GM10847 (cell line): ENCODE measurements around the gene GRB2.

Experiments
- POLR2A ChIP-seq: IDR thresholded peaks from 2 replicates; pipeline ENCODE4 v1.6.1; 2011; ENCODE audit not compliant: insufficient read length; ENCODE audit errors: extremely low read depth

GRB2 gene

GRCh38 chr17:75318615-75319222 is 86.8 kb downstream of the GRB2 start:
- no peak for TF ChIP-seq POLR2A

DNA sequence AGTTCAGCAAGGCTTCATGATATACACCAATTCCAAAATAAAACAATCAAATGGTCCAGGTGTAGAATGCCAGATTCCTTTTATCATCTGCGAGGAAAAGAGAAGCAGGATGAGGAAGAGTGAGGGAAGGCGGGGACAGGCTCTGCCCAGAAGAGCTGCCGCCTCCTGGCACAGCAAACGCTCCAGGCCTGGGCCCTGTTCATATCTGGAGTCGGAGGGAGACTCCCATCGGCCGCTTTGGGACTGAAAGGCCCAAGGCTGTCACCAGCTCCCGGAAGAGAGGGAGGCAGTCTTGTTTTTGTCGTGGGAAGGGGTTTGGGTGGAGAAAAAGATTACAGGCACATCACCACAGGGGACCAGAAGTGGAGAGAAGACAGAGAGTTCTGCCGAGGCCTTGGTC is 87.3 kb downstream of the GRB2 start:
- no peak for TF ChIP-seq POLR2A

DNA sequence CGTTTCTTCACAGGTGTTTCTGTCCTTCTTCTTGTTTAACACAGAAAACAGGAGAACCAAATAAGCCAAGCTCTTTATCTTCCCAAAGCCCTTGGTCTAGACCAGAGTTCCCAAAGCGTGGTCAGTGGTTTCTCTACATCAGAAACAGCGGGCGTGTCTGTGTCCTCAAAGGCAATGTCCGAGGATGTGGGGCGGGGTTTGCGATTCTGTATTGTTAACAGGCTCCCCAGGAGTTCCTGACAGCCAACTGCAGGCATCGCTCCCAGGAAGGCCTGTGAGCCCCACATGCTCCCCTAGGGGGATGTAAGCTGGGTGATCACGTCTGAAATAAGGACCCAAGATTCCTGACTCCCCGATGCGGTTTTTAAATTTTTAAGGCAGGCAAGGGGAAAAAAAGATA is 87.8 kb downstream of the GRB2 start:
- TF ChIP-seq POLR2A, result no peak

DNA sequence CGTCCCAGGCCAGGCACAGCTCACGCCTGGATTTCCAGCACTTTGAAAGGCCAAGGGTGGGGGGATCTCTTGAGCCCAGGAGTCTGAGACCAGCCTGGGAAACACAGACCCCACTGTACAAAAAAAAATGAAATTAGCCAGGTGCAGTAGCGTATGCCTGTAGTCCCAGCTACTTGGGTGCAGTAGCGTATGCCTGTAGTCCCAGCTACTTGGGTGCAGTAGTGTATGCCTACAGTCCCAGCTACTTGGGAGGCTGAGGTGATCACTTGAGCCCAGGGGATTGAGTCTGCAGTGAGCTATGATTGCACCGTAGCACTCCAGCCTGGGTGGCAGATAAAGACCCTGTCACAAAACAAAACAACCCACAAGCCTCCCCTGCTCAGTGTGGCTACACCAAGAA is 89.2 kb downstream of the GRB2 start:
- no peak for TF ChIP-seq POLR2A

DNA sequence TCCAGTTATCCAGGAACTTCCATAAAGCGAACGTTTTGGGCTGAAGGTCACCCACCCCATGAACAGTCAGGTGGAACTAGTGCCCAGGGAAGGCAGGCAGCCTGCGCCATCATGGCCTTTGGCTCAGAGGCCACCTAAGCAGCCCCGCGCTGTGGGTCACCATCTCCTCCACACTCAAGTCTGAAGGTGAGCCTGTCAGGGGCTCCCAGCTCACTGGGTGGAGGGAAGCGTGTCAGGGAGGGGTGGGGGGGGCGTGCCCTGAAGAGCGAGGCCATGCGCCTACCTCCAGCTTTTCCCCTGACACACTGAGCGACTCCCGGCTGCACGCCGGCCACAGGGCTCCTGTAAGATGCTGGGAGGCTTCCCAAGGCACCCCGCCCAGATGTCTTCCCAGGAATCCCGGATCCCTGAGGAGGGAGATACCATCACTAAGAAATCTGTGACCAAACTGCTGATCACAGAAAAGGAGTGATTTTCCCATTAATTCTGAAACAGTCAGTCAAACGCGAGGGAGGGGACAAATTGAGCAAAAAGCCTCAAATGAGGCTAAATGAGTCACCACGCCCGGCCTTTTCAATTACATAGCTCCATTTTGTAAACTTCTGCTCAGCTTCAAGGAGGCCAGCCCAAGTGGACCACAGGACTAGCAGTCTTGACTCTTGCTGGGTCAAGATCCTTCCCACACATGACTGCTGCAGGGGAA is 89.8 kb downstream of the GRB2 start:
- no peak for TF ChIP-seq POLR2A

- TF ChIP-seq POLR2A, result no peak
Observed at GRCh38 chr17:75313941-75314551, 91.4 kb downstream of the GRB2 start.

DNA sequence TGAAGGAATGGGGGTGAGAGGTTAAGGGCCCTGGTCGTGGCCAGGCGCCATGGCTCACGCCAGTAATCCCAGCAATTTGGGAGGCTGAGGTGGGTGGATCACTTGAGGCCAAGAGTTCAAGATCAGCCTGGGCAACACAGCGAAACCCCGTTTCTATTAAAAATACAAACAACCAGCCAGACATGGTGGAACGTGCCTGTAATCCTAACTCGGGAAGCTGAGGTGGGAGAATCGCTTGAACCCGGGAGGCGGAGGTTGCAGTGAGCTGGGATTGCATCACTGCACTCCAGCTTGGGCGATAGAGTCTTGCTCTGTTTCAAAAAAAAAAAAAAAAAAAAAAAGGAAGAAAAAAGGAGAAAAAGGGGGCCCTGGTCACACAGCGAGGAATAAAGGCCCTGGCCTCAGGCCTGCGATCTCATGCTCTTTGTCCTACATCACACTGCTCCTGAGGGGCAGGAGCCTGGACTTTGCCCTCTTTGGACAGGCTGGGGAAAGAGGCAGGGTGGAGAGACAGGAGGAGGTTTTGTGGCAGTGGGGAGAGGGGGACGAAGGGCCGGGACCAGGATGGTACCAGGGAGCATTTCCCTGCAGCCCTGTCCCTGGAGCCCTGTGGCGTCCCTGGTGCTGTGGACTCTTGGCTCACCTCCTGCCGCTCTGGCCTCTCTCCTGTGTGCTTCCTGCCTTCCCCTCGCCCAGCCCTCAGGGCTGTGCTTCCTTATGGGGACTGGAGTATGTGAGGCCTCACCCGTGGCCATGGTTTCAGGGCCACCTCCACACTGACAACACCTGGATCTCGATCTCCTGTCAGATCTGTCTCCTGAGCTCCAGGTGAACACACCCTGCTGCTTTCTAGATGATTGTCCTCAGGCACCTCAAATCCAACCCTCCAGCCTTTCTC is 96.5 kb downstream of the GRB2 start:
- TF ChIP-seq POLR2A, result no peak

GRCh38 chr17:75307957-75308731 is 97.3 kb downstream of the GRB2 start:
- no peak for TF ChIP-seq POLR2A

- TF ChIP-seq POLR2A, result no peak
Observed at GRCh38 chr17:75301502-75302206, 103.8 kb downstream of the GRB2 start.

DNA sequence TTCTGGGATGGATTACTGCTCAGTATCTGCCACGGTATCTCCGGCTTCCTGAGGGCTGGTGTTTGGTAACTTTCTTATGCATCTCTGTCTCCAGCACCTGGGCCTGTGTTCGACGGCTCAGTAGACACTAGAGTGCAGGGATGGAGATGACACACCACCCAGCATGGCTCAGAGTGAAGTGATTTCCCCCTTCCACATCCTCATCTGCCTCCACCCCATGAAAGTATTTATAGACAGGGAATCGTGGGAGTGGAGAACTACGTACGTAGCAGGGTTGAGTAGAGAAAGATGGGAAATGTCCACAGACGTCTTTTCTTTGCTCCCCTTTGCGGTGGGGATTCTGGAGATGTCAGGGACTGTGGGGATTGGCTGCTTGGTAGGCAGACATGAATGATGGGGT is 104.4 kb downstream of the GRB2 start:
- no peak for TF ChIP-seq POLR2A

DNA sequence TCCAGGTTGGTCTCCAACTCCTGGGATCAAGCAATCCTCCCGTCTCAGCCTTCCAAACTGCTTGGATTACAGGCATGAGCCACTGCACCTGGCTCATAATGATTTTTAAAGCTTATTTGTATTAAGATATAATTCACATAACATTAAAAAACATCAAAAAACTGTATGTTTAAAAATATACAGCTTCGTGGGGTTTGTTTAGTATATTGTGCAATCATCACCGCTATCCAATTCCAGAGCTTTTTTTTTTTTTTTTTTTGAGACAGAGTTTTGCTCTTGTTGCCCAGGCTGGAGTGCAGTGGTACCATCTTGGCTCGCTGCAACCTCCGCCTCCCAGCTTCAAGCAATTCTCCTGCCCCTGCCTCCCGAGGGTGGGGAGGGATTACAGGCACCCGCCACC is 105.2 kb downstream of the GRB2 start:
- TF ChIP-seq POLR2A, result no peak

GRCh38 chr17:75295201-75296158 is 110.0 kb downstream of the GRB2 start:
- peak; percentile 23 for TF ChIP-seq POLR2A

- TF ChIP-seq POLR2A, result no peak
Observed at GRCh38 chr17:75289832-75290337, 115.6 kb downstream of the GRB2 start.
